Activated B cell treated with CpG ODN at 0.5 μM for 24 hours (primary cell): Measurements from ENCODE around the gene AAK1. TPM values are rescaled to one million over a fixed set of nuclear protein-coding genes. Genes with fewer than 3 reads are reported as not detected.

Source experiments
- ATAC-seq: fragments of 200-7000 bp; cut with Tn5 transposase; one replicate; pipeline ENCODE4 v1.10.0; 2021; ENCODE audit warnings: low read depth, mild to moderate bottlenecking, moderate library complexity
- CTCF ChIA-PET: fragments of 350-600 bp; sonication (Branson Sonifier 250); formaldehyde crosslinking; loops from one replicate; lab custom pipeline; 2021; ENCODE audit warnings: antibody characterized with exemption; lab: Charles Lee
- POLR2A ChIA-PET: fragments of 350-600 bp; sonication (Branson Sonifier 250); formaldehyde crosslinking; loops from one replicate; lab custom pipeline; 2021; ENCODE audit warnings: antibody characterized with exemption; lab: Charles Lee
- DNase-seq: peaks from one replicate; pipeline ENCODE4 v3.0.0; 2022
- H3K27ac Mint-ChIP-seq: one replicate; pipeline ENCODE4 v1.8.0; 2020; ENCODE audit warnings: mixed read lengths
- H3K27me3 Mint-ChIP-seq: one replicate; pipeline ENCODE4 v1.8.0; 2021; ENCODE audit warnings: mixed read lengths
- H3K36me3 Mint-ChIP-seq: one replicate; pipeline ENCODE4 v1.8.0; 2021; ENCODE audit warnings: low read depth, mixed read lengths
- H3K4me1 Mint-ChIP-seq: one replicate; pipeline ENCODE4 v1.8.0; 2021; ENCODE audit warnings: mixed read lengths
- H3K4me3 Mint-ChIP-seq: one replicate; pipeline ENCODE4 v1.8.0; 2020; ENCODE audit warnings: mild to moderate bottlenecking, mixed read lengths
- H3K9me3 Mint-ChIP-seq: one replicate; pipeline ENCODE4 v1.8.0; 2020; ENCODE audit warnings: mixed read lengths
- intact Hi-C: fragments of 100-400 bp; cut with micrococcal nuclease; formaldehyde crosslinking; loops from one replicate; pipeline ENCODE4 v1.15.1; 2024
- total RNA-seq: library from RNA; stranded (reverse); gene quantifications from 2 replicates; pipeline ENCODE4 v1.2.3, GENCODE V29; 2022
- TF ChIP-seq, protein P1 (sequence below): fragments of 200-600 bp; IDR thresholded peaks from one replicate; pipeline ENCODE4 v1.8.0; 2022; ENCODE audit warnings: antibody characterized with exemption, mild to moderate bottlenecking

Gene AAK1
- total RNA-seq, 1 donor from 2014 or later = 4.7 TPM

- TF ChIP-seq, protein P1, sequence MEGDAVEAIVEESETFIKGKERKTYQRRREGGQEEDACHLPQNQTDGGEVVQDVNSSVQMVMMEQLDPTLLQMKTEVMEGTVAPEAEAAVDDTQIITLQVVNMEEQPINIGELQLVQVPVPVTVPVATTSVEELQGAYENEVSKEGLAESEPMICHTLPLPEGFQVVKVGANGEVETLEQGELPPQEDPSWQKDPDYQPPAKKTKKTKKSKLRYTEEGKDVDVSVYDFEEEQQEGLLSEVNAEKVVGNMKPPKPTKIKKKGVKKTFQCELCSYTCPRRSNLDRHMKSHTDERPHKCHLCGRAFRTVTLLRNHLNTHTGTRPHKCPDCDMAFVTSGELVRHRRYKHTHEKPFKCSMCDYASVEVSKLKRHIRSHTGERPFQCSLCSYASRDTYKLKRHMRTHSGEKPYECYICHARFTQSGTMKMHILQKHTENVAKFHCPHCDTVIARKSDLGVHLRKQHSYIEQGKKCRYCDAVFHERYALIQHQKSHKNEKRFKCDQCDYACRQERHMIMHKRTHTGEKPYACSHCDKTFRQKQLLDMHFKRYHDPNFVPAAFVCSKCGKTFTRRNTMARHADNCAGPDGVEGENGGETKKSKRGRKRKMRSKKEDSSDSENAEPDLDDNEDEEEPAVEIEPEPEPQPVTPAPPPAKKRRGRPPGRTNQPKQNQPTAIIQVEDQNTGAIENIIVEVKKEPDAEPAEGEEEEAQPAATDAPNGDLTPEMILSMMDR = no peak
- intact Hi-C loops = no loop called here
- Mint-ChIP-seq H3K36me3 (no peaks in the 10 kb centered on the region), H3K9me3 (peaks cover 4% of the 10 kb centered on the region), H3K27me3 (no peaks in the 10 kb centered on the region), H3K4me1 (no peaks in the 10 kb centered on the region), H3K4me3 (no peak overlapping the region), H3K27ac (no peak overlapping the region)
- DNase-seq (no peak), ATAC-seq (no peak)
- ChIA-PET CTCF (no interaction called here), POLR2A (no interaction called here)
Observed at GRCh38 chr2:69514819-69515218, 128.7 kb downstream of the AAK1 start.

DNA sequence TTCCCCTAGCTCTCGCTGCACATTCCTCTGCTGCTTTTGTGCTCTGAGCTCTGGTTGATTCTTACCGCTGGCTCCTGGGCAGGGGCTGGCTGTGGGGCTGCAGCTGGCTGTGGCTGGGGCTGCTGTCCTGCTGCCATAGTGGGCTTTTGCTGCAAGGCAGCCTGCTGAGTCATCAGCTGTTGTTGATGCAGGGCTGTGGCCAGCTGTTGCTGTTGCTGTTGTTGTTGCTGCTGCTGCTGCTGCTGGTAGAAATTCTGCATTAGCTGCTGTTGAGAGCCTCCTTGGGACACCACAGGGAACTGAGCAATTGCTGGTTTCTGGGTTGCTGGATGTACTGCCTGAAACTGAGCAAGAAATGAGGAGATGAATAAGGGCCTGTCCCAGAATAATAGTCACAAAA is 129.1 kb downstream of the AAK1 start:
- ATAC-seq (no peak), DNase-seq (no peak)
- Mint-ChIP-seq H3K27me3 (no peaks in the 10 kb centered on the region), H3K27ac (no peak overlapping the region), H3K9me3 (peaks cover 4% of the 10 kb centered on the region), H3K4me3 (no peak overlapping the region), H3K36me3 (no peaks in the 10 kb centered on the region), H3K4me1 (no peaks in the 10 kb centered on the region)
- intact Hi-C loops = no loop called here
- ChIA-PET POLR2A (no interaction called here), CTCF (no interaction called here)
- TF ChIP-seq, protein P1 = no peak

- Mint-ChIP-seq H3K4me3 (no peak overlapping the region), H3K27ac (no peak overlapping the region), H3K36me3 (no peaks in the 10 kb centered on the region), H3K4me1 (no peaks in the 10 kb centered on the region), H3K9me3 (peaks cover 4% of the 10 kb centered on the region), H3K27me3 (no peaks in the 10 kb centered on the region)
- POLR2A ChIA-PET = no interaction called here
- CTCF ChIA-PET = no interaction called here
- no peak for DNase-seq
- TF ChIP-seq, protein P1 = no peak
- intact Hi-C loops = no loop called here
- ATAC-seq = no peak
Observed at GRCh38 chr2:69512446-69512845, 131.1 kb downstream of the AAK1 start.

DNA sequence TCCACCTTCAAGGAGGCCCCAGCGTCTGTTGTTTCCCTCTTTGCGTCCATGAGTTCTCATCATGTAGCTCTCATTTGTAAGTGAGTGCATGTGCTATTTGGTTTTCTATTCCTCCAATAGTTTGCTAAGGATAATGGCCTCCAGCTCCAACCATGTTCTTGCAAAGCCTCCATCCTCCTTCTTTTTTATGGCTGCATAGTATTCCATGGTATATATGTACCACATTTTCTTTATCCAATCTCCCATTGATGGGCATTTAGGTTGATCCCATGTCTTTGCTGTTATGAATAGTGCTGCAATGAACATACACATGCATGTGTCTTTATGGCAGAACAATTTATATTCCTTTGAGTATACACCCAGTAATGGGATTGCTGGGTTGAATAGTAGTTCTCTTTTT is 133.3 kb downstream of the AAK1 start:
- H3K4me3 Mint-ChIP-seq = no peak overlapping the region
- H3K9me3 Mint-ChIP-seq = peaks cover 4% of the 10 kb centered on the region
- ATAC-seq = no peak
- no peaks in the 10 kb centered on the region for H3K4me1 Mint-ChIP-seq
- ChIA-PET POLR2A (no interaction called here), CTCF (no interaction called here)
- DNase-seq = no peak
- intact Hi-C loops = no loop called here
- H3K36me3 Mint-ChIP-seq = no peaks in the 10 kb centered on the region
- TF ChIP-seq, protein P1 = no peak
- no peaks in the 10 kb centered on the region for H3K27me3 Mint-ChIP-seq
- H3K27ac Mint-ChIP-seq = no peak overlapping the region

GRCh38 chr2:69509750-69510140 is 133.8 kb downstream of the AAK1 start:
- Mint-ChIP-seq H3K36me3 (no peaks in the 10 kb centered on the region), H3K27ac (no peak overlapping the region), H3K4me3 (no peak overlapping the region), H3K4me1 (no peaks in the 10 kb centered on the region), H3K27me3 (no peaks in the 10 kb centered on the region), H3K9me3 (peaks cover 4% of the 10 kb centered on the region)
- POLR2A ChIA-PET = no interaction called here
- ATAC-seq (no peak), DNase-seq (no peak)
- intact Hi-C loops = no loop called here
- CTCF ChIA-PET = no interaction called here
- TF ChIP-seq, protein P1 = no peak
